Smooth muscle cell of trachea (primary cell): ENCODE measurements around the gene AMZ2. TPM values are rescaled to one million over a fixed set of nuclear protein-coding genes. Genes with fewer than 3 reads are reported as not detected.

Source experiments
- total RNA-seq: library from RNA; depleted of rRNA; stranded (reverse); fragments of >200 nt; gene quantifications from 2 replicates; pipeline ENCODE4 v1.2.1, GENCODE V29; 2014

Gene AMZ2
- 95.0 and 121 TPM in 2 replicates for total RNA-seq

GRCh38 chr17:68247445-68248198, at the start of gene AMZ2:
AMZ2 (plus strand) TSS chr17:68248043; CDS start chr17:68250188, 2,145 bp downstream.

DNA sequence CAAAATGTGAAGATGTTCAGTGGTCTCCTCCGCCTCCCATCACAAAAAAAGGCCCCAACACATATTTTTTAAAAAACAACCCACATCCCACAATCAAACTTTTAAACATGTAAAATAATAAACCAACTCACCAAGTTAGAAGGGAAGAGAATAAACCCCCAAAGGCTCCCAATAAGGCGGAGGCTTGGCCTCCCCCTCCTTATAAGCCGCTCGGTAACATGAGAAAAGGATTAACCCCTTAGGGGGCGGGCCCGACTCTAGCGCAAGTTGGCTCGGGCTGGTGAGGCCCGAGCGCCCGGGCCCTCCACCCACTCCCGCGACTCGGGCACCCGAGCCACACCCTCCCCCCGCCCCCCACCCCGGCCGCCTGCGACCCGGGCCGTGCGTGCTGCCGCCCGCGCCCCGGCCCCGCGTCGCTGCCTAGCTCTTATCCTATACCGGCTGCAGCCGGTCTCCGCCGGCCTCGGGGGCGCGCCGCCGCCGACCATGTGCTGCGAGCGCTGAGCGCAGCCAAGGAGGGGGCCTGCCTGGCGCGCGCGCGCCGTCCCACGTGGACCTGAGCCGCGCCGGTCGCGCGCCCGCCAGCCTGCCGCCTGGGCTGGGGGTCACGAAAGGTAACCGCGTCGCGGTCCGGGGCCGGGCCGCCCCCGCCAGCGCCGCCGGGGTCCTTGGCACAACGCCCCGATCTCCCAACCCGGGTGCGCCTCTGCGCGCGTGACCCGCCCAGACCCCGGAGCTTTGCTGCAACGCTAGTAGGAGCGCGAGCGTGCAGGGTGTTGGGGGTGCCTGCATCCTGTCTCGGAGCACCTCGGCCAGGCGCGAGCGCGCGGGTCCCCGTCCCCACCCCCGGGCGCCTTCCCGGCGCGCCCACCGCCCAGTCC, 43.4 kb downstream of the AMZ2 start, which contains the start of the genes ARSG and SLC16A6:
Gene ARSG, plus strand, starts transcription at position 541 of the 881 bp plus-strand sequence. CDS start 15,999 bp downstream, outside the sequence.
Gene SLC16A6, minus strand, starts transcription at position 173 of the 881 bp plus-strand sequence. CDS start 12,807 bp downstream, outside the sequence.

Other genes with a start within 250 kb of the AMZ2 start
- 52.4 and 142 TPM in 2 replicates for gene KPNA2, start 212.3 kb upstream of the AMZ2 start, total RNA-seq
- gene SLC16A6, start 43.1 kb downstream of the AMZ2 start, total RNA-seq = 0.15 and 1.2 TPM in 2 replicates
- gene ARSG, start 43.5 kb downstream of the AMZ2 start, total RNA-seq = 2.2 and 4.1 TPM in 2 replicates
- 186 and 352 TPM in 2 replicates for gene WIPI1, start 209.5 kb downstream of the AMZ2 start, total RNA-seq